ENCODE results near the gene MYO1D. TPM values are rescaled to one million over a fixed set of nuclear protein-coding genes. Genes with fewer than 3 reads are reported as not detected.

The MYO1D gene
- total RNA-seq, 1 donor from 2014 or later: 36.9 TPM

GRCh38 chr17:32584792-32585191, 292.1 kb downstream of the MYO1D start:
- H3K9me3 Mint-ChIP-seq (ENCODE audit: low read depth): peaks cover 23% of the 10 kb centered on the region
- DNase-seq (ENCODE audit: low spot score, unreplicated experiment): no peak
- H3K4me3 Mint-ChIP-seq (ENCODE audit: low read depth): no peak overlapping the region
- no peaks in the 10 kb centered on the region for H3K27me3 Mint-ChIP-seq
- TF ChIP-seq, protein P1, sequence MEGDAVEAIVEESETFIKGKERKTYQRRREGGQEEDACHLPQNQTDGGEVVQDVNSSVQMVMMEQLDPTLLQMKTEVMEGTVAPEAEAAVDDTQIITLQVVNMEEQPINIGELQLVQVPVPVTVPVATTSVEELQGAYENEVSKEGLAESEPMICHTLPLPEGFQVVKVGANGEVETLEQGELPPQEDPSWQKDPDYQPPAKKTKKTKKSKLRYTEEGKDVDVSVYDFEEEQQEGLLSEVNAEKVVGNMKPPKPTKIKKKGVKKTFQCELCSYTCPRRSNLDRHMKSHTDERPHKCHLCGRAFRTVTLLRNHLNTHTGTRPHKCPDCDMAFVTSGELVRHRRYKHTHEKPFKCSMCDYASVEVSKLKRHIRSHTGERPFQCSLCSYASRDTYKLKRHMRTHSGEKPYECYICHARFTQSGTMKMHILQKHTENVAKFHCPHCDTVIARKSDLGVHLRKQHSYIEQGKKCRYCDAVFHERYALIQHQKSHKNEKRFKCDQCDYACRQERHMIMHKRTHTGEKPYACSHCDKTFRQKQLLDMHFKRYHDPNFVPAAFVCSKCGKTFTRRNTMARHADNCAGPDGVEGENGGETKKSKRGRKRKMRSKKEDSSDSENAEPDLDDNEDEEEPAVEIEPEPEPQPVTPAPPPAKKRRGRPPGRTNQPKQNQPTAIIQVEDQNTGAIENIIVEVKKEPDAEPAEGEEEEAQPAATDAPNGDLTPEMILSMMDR (IDR thresholded peaks at IDR 0.05; ENCODE audit: unreplicated experiment): no peak
- peaks cover 18% of the 10 kb centered on the region for H3K36me3 Mint-ChIP-seq (ENCODE audit: insufficient read depth)
- H3K27ac Mint-ChIP-seq: no peak overlapping the region
- H3K4me1 Mint-ChIP-seq (ENCODE audit: low read depth): no peaks in the 10 kb centered on the region

DNA sequence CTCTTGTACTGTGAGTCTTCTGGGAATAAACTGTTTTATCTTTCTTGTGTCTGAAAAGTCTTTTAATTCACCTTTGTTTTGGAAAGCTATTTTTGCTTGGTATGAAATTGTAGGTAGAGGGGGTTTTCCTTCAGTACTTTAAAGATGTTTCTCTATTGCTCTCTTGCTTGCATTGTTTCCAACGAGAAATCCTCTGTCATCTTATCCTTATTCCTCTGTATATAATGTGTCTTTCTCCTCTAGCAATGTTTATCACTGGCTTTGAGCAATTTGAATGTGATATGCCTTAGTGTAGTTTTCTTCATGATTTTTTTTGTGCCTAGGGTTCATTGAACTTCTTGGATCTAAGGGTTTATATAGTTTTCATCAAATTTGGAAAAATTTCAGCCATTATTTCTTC, 293.9 kb downstream of the MYO1D start:
- no peaks in the 10 kb centered on the region for H3K4me1 Mint-ChIP-seq (ENCODE audit: low read depth)
- DNase-seq (ENCODE audit: low spot score, unreplicated experiment): no peak
- H3K27me3 Mint-ChIP-seq: no peaks in the 10 kb centered on the region
- H3K4me3 Mint-ChIP-seq (ENCODE audit: low read depth): no peak overlapping the region
- peaks cover 18% of the 10 kb centered on the region for H3K36me3 Mint-ChIP-seq (ENCODE audit: insufficient read depth)
- TF ChIP-seq, protein P1 (IDR thresholded peaks at IDR 0.05; ENCODE audit: unreplicated experiment): no peak
- peaks cover 23% of the 10 kb centered on the region for H3K9me3 Mint-ChIP-seq (ENCODE audit: low read depth)
- no peak overlapping the region for H3K27ac Mint-ChIP-seq

- TF ChIP-seq, protein P1 (IDR thresholded peaks at IDR 0.05; ENCODE audit: unreplicated experiment): no peak
- Mint-ChIP-seq H3K36me3 (ENCODE audit: insufficient read depth) (peaks cover 2% of the 10 kb centered on the region), H3K4me3 (ENCODE audit: low read depth) (no peak overlapping the region), H3K27ac (no peak overlapping the region), H3K4me1 (ENCODE audit: low read depth) (no peaks in the 10 kb centered on the region), H3K9me3 (ENCODE audit: low read depth) (peaks cover 3% of the 10 kb centered on the region), H3K27me3 (peaks cover 4% of the 10 kb centered on the region)
- DNase-seq (ENCODE audit: low spot score, unreplicated experiment): no peak
Measured at GRCh38 chr17:32575852-32576251, 301.1 kb downstream of the MYO1D start.

- DNase-seq (ENCODE audit: low spot score, unreplicated experiment): no peak
- H3K9me3 Mint-ChIP-seq (ENCODE audit: low read depth): no peaks in the 10 kb centered on the region
- TF ChIP-seq, protein P1 (IDR thresholded peaks at IDR 0.05; ENCODE audit: unreplicated experiment): no peak
- no peaks in the 10 kb centered on the region for H3K4me1 Mint-ChIP-seq (ENCODE audit: low read depth)
- H3K36me3 Mint-ChIP-seq (ENCODE audit: insufficient read depth): peaks cover 9% of the 10 kb centered on the region
- H3K4me3 Mint-ChIP-seq (ENCODE audit: low read depth): no peak overlapping the region
- H3K27me3 Mint-ChIP-seq: peaks cover 37% of the 10 kb centered on the region
- H3K27ac Mint-ChIP-seq: no peak overlapping the region
Measured at GRCh38 chr17:32570081-32570396, 306.9 kb downstream of the MYO1D start.

GRCh38 chr17:32569171-32570080, 307.5 kb downstream of the MYO1D start:
- Mint-ChIP-seq H3K4me3 (ENCODE audit: low read depth) (no peak overlapping the region), H3K27me3 (peaks cover 42% of the 10 kb centered on the region), H3K27ac (no peak overlapping the region), H3K4me1 (ENCODE audit: low read depth) (no peaks in the 10 kb centered on the region), H3K36me3 (ENCODE audit: insufficient read depth) (peaks cover 9% of the 10 kb centered on the region), H3K9me3 (ENCODE audit: low read depth) (no peaks in the 10 kb centered on the region)
- TF ChIP-seq, protein P1 (IDR thresholded peaks at IDR 0.05; ENCODE audit: unreplicated experiment): no peak
- no peak for DNase-seq (ENCODE audit: low spot score, unreplicated experiment)

Measured in progenitor cell of endocrine pancreas (in vitro differentiated cells).